ENCODE data around the gene TBC1D9.

TBC1D9 gene

GRCh38 chr4:140704392-140704960 is 51.7 kb downstream of the TBC1D9 start:
- TF ChIP-seq POLR2AphosphoS5 (IDR thresholded peaks at IDR 0.05; ENCODE audit: low read depth, low read length) = no peak
- 0 out of 2 replicates have a peak, but pooled peaks have one; percentile 25 for TF ChIP-seq SPI1 (IDR thresholded peaks at IDR 0.05; ENCODE audit: low read depth, low read length)
- FAIRE-seq = no peak
- DNase-seq (ENCODE audit: insufficient read length, low spot score) = no peak

GRCh38 chr4:140703463-140703862 is 52.7 kb downstream of the TBC1D9 start:
- TF ChIP-seq PAX5 (IDR thresholded peaks at IDR 0.05; ENCODE audit: insufficient read depth, low read length, severe bottlenecking) = no peak
- TF ChIP-seq TAF1 (IDR thresholded peaks at IDR 0.05; ENCODE audit: low read depth, low read length) = no peak
- no peak for TF ChIP-seq POLR2A (IDR thresholded peaks at IDR 0.05; ENCODE audit: low read depth, low read length)
- TF ChIP-seq SPI1 (IDR thresholded peaks at IDR 0.05; ENCODE audit: low read depth, low read length) = no peak
- TF ChIP-seq POU2F2 (IDR thresholded peaks at IDR 0.05; ENCODE audit: low read depth, low read length) = no peak
- TF ChIP-seq POLR2AphosphoS5 (IDR thresholded peaks at IDR 0.05; ENCODE audit: low read depth, low read length) = no peak
- FAIRE-seq = no peak

GRCh38 chr4:140702096-140702757 is 54.0 kb downstream of the TBC1D9 start:
- TF ChIP-seq POLR2A (IDR thresholded peaks at IDR 0.05; ENCODE audit: low read depth, low read length) (no peak), POLR2AphosphoS5 (IDR thresholded peaks at IDR 0.05; ENCODE audit: low read depth, low read length) (no peak), POU2F2 (IDR thresholded peaks at IDR 0.05; ENCODE audit: low read depth, low read length) (no peak), TAF1 (IDR thresholded peaks at IDR 0.05; ENCODE audit: low read depth, low read length) (no peak)
- DNase-seq (ENCODE audit: insufficient read length, low spot score) (no peak), FAIRE-seq (no peak)

More at GRCh38 chr4:140703463-140703862, 52.7 kb downstream of the TBC1D9 start:
- no peak for DNase-seq (ENCODE audit: insufficient read length, low spot score)

GRCh38 chr4:140701071-140701470 is 55.1 kb downstream of the TBC1D9 start:
- DNase-seq (ENCODE audit: insufficient read length, low spot score) (no peak), FAIRE-seq (no peak)
- TF ChIP-seq POLR2A (IDR thresholded peaks at IDR 0.05; ENCODE audit: low read depth, low read length) (no peak), PAX5 (IDR thresholded peaks at IDR 0.05; ENCODE audit: insufficient read depth, low read length, severe bottlenecking) (no peak), SPI1 (IDR thresholded peaks at IDR 0.05; ENCODE audit: low read depth, low read length) (no peak), POLR2AphosphoS5 (IDR thresholded peaks at IDR 0.05; ENCODE audit: low read depth, low read length) (no peak), POU2F2 (IDR thresholded peaks at IDR 0.05; ENCODE audit: low read depth, low read length) (no peak), TAF1 (IDR thresholded peaks at IDR 0.05; ENCODE audit: low read depth, low read length) (no peak)

GRCh38 chr4:140697709-140698560 is 58.2 kb downstream of the TBC1D9 start:
- no peak for TF ChIP-seq SPI1 (IDR thresholded peaks at IDR 0.05; ENCODE audit: low read depth, low read length)
- no peak for TF ChIP-seq POLR2A (IDR thresholded peaks at IDR 0.05; ENCODE audit: low read depth, low read length)
- TF ChIP-seq POLR2AphosphoS5 (IDR thresholded peaks at IDR 0.05; ENCODE audit: low read depth, low read length) = no peak
- TF ChIP-seq POU2F2 (IDR thresholded peaks at IDR 0.05; ENCODE audit: low read depth, low read length) = no peak
- FAIRE-seq = no peak
- no peak for DNase-seq (ENCODE audit: insufficient read length, low spot score)

GRCh38 chr4:140695483-140695882 is 60.7 kb downstream of the TBC1D9 start:
- DNase-seq (ENCODE audit: insufficient read length, low spot score) (no peak), FAIRE-seq (peak; percentile 54)
- TF ChIP-seq POLR2AphosphoS5 (IDR thresholded peaks at IDR 0.05; ENCODE audit: low read depth, low read length) (no peak), POU2F2 (IDR thresholded peaks at IDR 0.05; ENCODE audit: low read depth, low read length) (no peak), POLR2A (IDR thresholded peaks at IDR 0.05; ENCODE audit: low read depth, low read length) (no peak), PAX5 (IDR thresholded peaks at IDR 0.05; ENCODE audit: insufficient read depth, low read length, severe bottlenecking) (no peak), SPI1 (IDR thresholded peaks at IDR 0.05; ENCODE audit: low read depth, low read length) (no peak), TAF1 (IDR thresholded peaks at IDR 0.05; ENCODE audit: low read depth, low read length) (no peak)

GRCh38 chr4:140693562-140693961 is 62.6 kb downstream of the TBC1D9 start:
- TF ChIP-seq SPI1 (IDR thresholded peaks at IDR 0.05; ENCODE audit: low read depth, low read length) (no peak), POLR2AphosphoS5 (IDR thresholded peaks at IDR 0.05; ENCODE audit: low read depth, low read length) (no peak)
- FAIRE-seq (no peak), DNase-seq (ENCODE audit: insufficient read length, low spot score) (no peak)

- FAIRE-seq (no peak), DNase-seq (ENCODE audit: insufficient read length, low spot score) (no peak)
- TF ChIP-seq POLR2AphosphoS5 (IDR thresholded peaks at IDR 0.05; ENCODE audit: low read depth, low read length) = no peak
- TF ChIP-seq POLR2A (IDR thresholded peaks at IDR 0.05; ENCODE audit: low read depth, low read length) = no peak
- TF ChIP-seq PAX5 (IDR thresholded peaks at IDR 0.05; ENCODE audit: insufficient read depth, low read length, severe bottlenecking) = no peak
- TF ChIP-seq POU2F2 (IDR thresholded peaks at IDR 0.05; ENCODE audit: low read depth, low read length) = no peak
- no peak for TF ChIP-seq SPI1 (IDR thresholded peaks at IDR 0.05; ENCODE audit: low read depth, low read length)
- TF ChIP-seq TAF1 (IDR thresholded peaks at IDR 0.05; ENCODE audit: low read depth, low read length) = no peak
These were observed 64.8 kb downstream of the TBC1D9 start for GRCh38 chr4:140691369-140691768.

- FAIRE-seq = peak; percentile 33
These were observed 66.1 kb downstream of the TBC1D9 start for GRCh38 chr4:140690093-140690492.

More at GRCh38 chr4:140690093-140690492, 66.1 kb downstream of the TBC1D9 start:
- TF ChIP-seq SPI1 (IDR thresholded peaks at IDR 0.05; ENCODE audit: low read depth, low read length) (no peak), POLR2A (IDR thresholded peaks at IDR 0.05; ENCODE audit: low read depth, low read length) (no peak), TAF1 (IDR thresholded peaks at IDR 0.05; ENCODE audit: low read depth, low read length) (no peak), PAX5 (IDR thresholded peaks at IDR 0.05; ENCODE audit: insufficient read depth, low read length, severe bottlenecking) (no peak), POLR2AphosphoS5 (IDR thresholded peaks at IDR 0.05; ENCODE audit: low read depth, low read length) (no peak), POU2F2 (IDR thresholded peaks at IDR 0.05; ENCODE audit: low read depth, low read length) (no peak)
- DNase-seq (ENCODE audit: insufficient read length, low spot score) = no peak

Data from GM12891 (cell line).